OCI-LY1 (cell line): Measurements from ENCODE around the gene CHEK1.
"Not testable (repeated sequence)": the region's sequence is repeated elsewhere in the genome, so short reads cannot be mapped to it uniquely, and the experiment has no call there.

Source experiments
- H2AFZ ChIP-seq: fragments of 200-600 bp; sonication (generic), shearing (Covaris generic); 2 replicates; pipeline ENCODE4 v1.6.0; 2014; ENCODE audit warnings: antibody characterized with exemption, mild to moderate bottlenecking, low read length
- H3F3A ChIP-seq: fragments of 200-600 bp; sonication (generic), shearing (Covaris generic); 2 replicates; pipeline ENCODE4 v1.6.0; 2014; ENCODE audit warnings: mild to moderate bottlenecking, antibody characterized with exemption, low read length, moderate library complexity; ENCODE audit not compliant: insufficient read depth
- H3K27ac ChIP-seq: fragments of 200-600 bp; sonication (generic); 2 replicates; pipeline ENCODE4 v1.5.1; 2014; ENCODE audit warnings: low read length, mixed run types, mild to moderate bottlenecking, low read depth; ENCODE audit not compliant: poor library complexity, severe bottlenecking
- H3K27me3 ChIP-seq: fragments of 200-600 bp; sonication (generic); 2 replicates; pipeline ENCODE4 v1.6.0; 2014; ENCODE audit warnings: antibody characterized with exemption, mild to moderate bottlenecking, low read length, moderate library complexity; ENCODE audit not compliant: insufficient read depth
- H3K36me3 ChIP-seq: fragments of 200-600 bp; sonication (generic); 2 replicates; pipeline ENCODE4 v1.6.1; 2014; ENCODE audit warnings: mild to moderate bottlenecking, antibody characterized with exemption, low read length, moderate library complexity, mixed read lengths; ENCODE audit not compliant: insufficient read depth
- H3K4me1 ChIP-seq: fragments of 200-600 bp; sonication (generic); 2 replicates; pipeline ENCODE4 v1.5.1; 2014; ENCODE audit warnings: mild to moderate bottlenecking, low read length, moderate library complexity; ENCODE audit not compliant: insufficient read depth, severe bottlenecking
- H3K4me2 ChIP-seq: fragments of 200-600 bp; sonication (generic), shearing (Covaris generic); 2 replicates; pipeline ENCODE4 v1.6.1; 2014; ENCODE audit warnings: low read length
- H3K4me3 ChIP-seq: fragments of 200-600 bp; sonication (generic); 2 replicates; pipeline ENCODE4 v1.5.1; 2014; ENCODE audit warnings: low read length, low read depth, mild to moderate bottlenecking, mixed read lengths; ENCODE audit not compliant: poor library complexity, severe bottlenecking
- H3K79me2 ChIP-seq: fragments of 200-600 bp; shearing (Covaris generic); 2 replicates; pipeline ENCODE4 v1.6.1; 2016; ENCODE audit warnings: mixed run types, low read length, mixed read lengths; ENCODE audit not compliant: insufficient read depth
- H3K9ac ChIP-seq: fragments of 200-600 bp; sonication (generic), shearing (Covaris generic); 2 replicates; pipeline ENCODE4 v1.6.1; 2014; ENCODE audit warnings: mild to moderate bottlenecking, low read length, mixed read lengths
- H3K9me2 ChIP-seq: fragments of 200-600 bp; sonication (generic), shearing (Covaris generic); 2 replicates; pipeline ENCODE4 v1.6.1; 2014; ENCODE audit warnings: low read depth, mild to moderate bottlenecking, low read length, mixed read lengths
- H3K9me3 ChIP-seq: fragments of 200-600 bp; shearing (Covaris generic); 2 replicates; pipeline ENCODE4 v1.6.1; 2014; ENCODE audit warnings: low read length, mixed read lengths
- H4K20me1 ChIP-seq: fragments of 200-600 bp; sonication (generic), shearing (Covaris generic); 2 replicates; pipeline ENCODE4 v1.6.0; 2016; ENCODE audit warnings: mild to moderate bottlenecking, low read length; ENCODE audit not compliant: insufficient read depth
- CTCF ChIP-seq: fragments of 200-600 bp; sonication (generic), shearing (Covaris generic); IDR thresholded peaks from 2 replicates; pipeline ENCODE4 v1.5.1; 2017; ENCODE audit warnings: mild to moderate bottlenecking, antibody characterized with exemption, low read length, moderate library complexity, mixed read lengths
- EZH2 ChIP-seq: fragments of 200-600 bp; sonication (generic), shearing (Covaris generic); IDR thresholded peaks from 2 replicates; pipeline ENCODE4 v1.8.0; 2017; ENCODE audit warnings: borderline replicate concordance, mixed run types, mild to moderate bottlenecking, antibody characterized with exemption, low read length, moderate library complexity, mixed read lengths

The CHEK1 gene

DNA sequence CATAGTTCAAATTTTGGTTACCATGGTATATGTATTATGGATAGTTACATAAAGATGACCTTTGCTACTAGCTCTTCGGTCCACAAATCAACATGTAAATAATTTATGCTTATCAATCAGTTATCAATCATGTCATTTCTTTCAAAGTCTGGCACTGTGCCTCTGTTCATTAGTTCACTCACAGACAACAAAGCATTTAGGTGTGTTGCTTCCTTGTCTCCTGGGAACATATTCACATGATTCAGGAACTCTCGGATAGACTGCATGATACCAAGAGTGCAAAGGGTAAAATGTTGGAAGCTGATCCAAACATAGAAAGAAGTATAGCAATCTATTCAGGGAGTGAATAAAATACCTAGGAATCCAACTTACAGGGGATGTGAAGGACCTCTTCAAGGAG is 70.0 kb downstream of the CHEK1 start:
- Histone ChIP-seq H3K4me2 (no peak overlapping the region), H3K79me2 (no peaks in the 10 kb centered on the region), H3K9me2 (no peaks in the 10 kb centered on the region), H3F3A (no peaks in the 10 kb centered on the region), H3K36me3 (no peaks in the 10 kb centered on the region), H3K27me3 (no peaks in the 10 kb centered on the region), H3K9me3 (no peaks in the 10 kb centered on the region), H3K4me3 (no peak overlapping the region), H3K9ac (no peak overlapping the region), H2AFZ (no peak overlapping the region), H3K27ac (no peak overlapping the region), H3K4me1 (no peaks in the 10 kb centered on the region), H4K20me1 (no peaks in the 10 kb centered on the region)
- no peak for TF ChIP-seq CTCF

GRCh38 chr11:125701018-125701610 is 76.2 kb downstream of the CHEK1 start:
- no peaks in the 10 kb centered on the region for H3F3A ChIP-seq
- TF ChIP-seq CTCF (no peak), EZH2 (no peak)
- no peak overlapping the region for H3K9ac ChIP-seq
- H3K79me2 ChIP-seq, result no peaks in the 10 kb centered on the region
- no peaks in the 10 kb centered on the region for H3K27me3 ChIP-seq
- H3K9me2 ChIP-seq, result no peaks in the 10 kb centered on the region
- no peaks in the 10 kb centered on the region for H3K9me3 ChIP-seq
- H3K4me1 ChIP-seq, result no peaks in the 10 kb centered on the region
- no peak overlapping the region for H3K4me2 ChIP-seq
- H3K4me3 ChIP-seq, result no peak overlapping the region
- H2AFZ ChIP-seq, result no peak overlapping the region
- H3K27ac ChIP-seq, result no peak overlapping the region
- H3K36me3 ChIP-seq, result no peaks in the 10 kb centered on the region
- H4K20me1 ChIP-seq, result no peaks in the 10 kb centered on the region

DNA sequence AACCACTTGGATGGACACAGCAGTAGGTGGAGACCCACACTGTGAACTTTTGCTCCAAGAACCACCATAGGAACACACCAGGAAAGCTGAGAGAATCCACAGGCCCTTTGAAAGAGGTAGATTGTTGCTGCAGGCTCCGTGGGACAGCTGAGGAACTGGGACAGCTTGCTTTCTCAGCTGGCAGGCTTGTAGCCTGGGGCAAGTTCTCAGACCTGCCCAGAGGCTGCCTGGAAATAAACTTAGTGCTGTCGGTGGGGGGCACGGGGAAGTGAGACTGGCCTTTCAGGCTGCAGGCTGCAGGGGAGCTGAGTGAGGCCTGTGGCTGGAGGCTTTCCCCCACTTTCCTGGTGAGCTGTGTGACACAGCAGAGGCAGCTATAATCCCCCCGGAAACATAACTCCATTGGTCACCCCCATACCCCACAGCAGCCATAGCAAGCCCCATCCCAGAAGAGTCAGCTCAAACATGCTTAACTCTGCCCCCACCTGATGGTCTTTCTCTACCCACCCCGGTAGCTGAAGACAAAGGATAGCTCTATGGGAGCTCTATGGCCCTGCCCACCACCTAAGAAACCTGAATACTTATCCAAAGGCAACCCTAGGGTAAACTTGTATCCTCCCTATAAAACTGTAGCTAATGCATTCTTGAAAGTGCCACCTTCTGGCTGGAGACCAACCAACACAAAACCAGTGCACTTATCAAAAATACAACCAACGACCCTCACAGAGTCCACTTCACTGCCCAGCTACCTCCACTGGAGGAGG is 77.1 kb downstream of the CHEK1 start:
- Histone ChIP-seq H4K20me1 (no peaks in the 10 kb centered on the region), H3K79me2 (no peaks in the 10 kb centered on the region), H3K9me2 (no peaks in the 10 kb centered on the region), H3K9ac (no peak overlapping the region), H3K4me1 (no peaks in the 10 kb centered on the region), H3K4me3 (no peak overlapping the region), H3K36me3 (no peaks in the 10 kb centered on the region), H2AFZ (no peak overlapping the region), H3K9me3 (no peaks in the 10 kb centered on the region), H3K4me2 (no peak overlapping the region), H3F3A (no peaks in the 10 kb centered on the region), H3K27me3 (no peaks in the 10 kb centered on the region), H3K27ac (no peak overlapping the region)
- TF ChIP-seq EZH2 (no peak), CTCF (no peak)

GRCh38 chr11:125704686-125705085 is 79.7 kb downstream of the CHEK1 start:
- H3K9me2 ChIP-seq, H3K4me3 ChIP-seq, H3K27me3 ChIP-seq, H3K4me1 ChIP-seq, H3F3A ChIP-seq, H3K4me2 ChIP-seq, H3K9me3 ChIP-seq, H4K20me1 ChIP-seq, H3K9ac ChIP-seq, H2AFZ ChIP-seq, H3K36me3 ChIP-seq, H3K79me2 ChIP-seq, H3K27ac ChIP-seq: not testable (repeated sequence)
